Activated naive CD4-positive, alpha-beta T cell (primary cell): ENCODE measurements around the gene HTR6.
"Not testable (repeated sequence)": the region's sequence is repeated elsewhere in the genome, so short reads cannot be mapped to it uniquely, and the experiment has no call there.

Source experiments
- DNase-seq, 4 experiments: peaks; one replicate each; lab custom pipeline; 2025; lab: John Stamatoyannopoulos, UW

The HTR6 gene

DNA sequence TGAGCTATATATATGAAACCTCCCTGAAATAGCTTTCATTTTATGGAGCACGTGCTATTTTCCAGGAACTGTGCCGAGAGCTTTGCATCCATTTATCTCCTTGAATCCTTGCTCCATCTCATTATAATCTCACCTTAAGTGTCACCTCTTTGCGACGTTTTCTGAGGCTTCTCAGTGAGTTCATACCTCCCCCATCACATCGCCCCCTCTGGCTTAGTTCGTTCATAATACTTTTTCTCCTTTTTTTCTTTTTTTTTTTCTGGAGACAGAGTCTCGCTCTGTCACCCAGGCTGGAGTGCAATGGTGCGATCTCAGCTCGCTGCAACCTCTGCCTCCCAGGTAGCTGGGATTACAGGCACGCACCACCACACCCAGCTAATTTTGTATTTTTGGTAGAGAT lies 25.4 kb upstream of the HTR6 start:
- DNase-seq, result not testable (repeated sequence)

DNA sequence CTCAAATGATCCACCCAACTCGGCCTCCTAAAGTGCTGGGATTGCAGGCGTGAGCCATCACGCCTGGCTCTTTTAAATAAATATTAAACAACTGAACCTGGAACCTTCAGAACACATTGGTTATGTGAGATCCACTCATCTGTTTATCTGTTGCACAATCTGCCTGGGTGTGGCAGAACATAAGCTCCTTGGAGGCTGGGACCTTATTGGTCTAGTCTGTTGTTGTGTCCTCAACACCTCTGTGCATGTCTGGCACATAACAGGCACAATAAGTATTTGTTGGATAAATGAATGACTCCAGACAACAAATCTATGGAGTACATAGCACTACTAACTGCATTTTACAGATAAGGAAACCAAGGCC lies 24.7 kb upstream of the HTR6 start:
- no peak for DNase-seq

DNA sequence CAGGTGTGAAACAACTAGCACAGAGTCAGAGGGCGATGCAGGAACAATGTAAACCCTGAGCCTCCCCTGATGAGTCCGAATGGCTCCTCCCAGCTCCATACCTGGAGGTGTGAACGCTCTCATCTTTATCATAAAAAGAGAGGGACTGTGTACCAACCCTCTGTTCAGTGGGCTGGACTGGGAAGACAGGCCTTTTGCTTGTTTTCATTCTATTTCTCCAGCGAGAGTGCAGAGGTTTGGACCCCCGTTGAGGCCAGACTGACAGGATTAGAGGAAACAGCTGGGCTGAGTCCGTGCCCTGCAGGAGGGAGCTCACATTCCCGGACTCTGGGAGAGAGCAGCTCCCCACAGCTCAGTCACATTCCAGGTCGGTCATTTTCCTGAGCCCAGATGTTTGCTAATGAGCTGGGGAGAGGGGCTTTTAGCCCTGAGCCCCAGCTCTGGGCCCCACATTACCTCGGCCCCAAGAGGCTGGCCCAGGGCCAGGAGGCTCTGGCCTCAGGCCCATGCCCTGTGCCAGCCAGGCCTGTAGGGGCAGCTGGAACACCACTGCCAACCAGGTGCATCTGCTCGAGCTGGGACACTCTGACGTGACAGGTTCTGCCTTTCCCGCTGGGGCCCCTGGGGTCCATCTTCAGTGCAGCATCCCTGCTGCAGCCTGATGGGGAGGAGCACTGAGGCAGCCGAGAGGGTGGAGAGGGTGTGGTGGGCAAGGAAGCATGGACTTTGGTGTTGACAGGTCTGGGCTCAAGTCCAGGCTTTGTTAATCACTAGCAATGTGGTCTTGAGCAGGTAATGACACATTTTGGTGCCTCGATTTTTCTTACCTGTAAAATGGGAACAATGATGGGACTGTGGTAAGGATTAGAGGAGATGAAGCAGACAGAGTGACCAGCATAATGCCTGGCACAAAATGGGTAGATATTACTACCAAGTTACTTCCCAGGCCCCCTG lies 24.0 kb upstream of the HTR6 start:
- DNase-seq, result no peak

DNA sequence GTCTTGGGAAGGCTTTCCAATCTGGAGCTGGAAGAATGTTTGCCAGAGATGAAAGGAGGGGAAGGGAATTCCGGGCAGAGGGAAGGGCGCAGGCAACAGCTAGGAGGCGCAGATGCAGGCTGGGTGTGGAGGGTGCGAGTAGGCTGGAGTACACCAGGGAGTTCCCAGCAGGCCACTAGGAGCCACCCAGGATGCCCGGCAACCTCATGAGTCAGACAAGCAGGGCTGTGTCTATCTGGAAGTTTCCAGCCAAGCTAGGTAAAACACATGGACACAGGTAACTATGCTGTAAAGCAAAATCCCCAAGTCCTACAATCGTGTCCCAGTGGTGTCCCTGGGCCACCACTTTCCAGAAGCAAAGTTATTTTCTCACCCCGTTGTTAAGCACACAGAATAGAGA lies 21.6 kb upstream of the HTR6 start:
- no peak for DNase-seq

DNA sequence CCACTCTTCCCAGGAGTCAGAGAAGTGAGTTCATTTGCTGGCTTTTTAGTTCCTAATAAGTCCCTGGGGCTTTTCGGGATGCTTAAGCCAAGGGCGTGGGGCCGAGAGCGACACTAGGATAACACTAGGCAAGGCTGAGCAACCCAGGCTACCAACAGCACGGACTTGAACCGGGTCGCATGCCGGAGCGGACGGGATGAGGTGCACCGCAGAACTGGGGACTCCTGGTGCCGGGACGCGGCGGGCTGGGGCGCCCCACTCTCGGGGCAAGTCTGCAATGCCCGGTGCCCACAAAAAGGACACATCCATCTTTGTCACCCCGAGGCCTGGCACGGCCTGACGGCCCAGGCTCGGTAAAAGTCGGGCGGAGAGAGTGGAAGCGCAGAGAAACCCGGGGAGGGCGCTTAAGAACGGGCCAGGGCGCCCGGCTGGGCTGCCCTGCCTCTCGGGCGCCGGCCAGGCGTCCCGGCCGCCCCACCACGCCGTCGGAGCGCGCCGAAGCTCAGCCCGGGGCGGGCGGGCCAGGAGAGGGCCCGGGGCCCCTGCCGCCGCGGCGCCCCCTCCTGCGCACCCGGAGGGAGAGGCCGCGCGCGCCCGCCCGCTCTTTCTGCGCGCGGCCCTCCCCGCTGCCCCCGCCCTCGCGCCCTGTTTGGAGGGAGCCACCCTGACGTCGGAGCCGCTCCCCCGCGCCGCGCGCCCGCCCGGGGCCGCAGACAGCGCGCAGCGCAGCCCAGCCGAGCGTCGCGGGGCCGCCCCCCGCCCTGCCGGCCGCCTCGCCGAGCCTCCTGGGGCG lies 20.9 kb upstream of the HTR6 start, which contains the start of gene NBL1:
NBL1 (plus strand) TSS at position 710 of the 793 bp plus-strand sequence. CDS start 10,720 bp downstream, outside the sequence.
- peak in 3 of 4 experiments; percentile 30 to 71 (median 47) for DNase-seq

DNA sequence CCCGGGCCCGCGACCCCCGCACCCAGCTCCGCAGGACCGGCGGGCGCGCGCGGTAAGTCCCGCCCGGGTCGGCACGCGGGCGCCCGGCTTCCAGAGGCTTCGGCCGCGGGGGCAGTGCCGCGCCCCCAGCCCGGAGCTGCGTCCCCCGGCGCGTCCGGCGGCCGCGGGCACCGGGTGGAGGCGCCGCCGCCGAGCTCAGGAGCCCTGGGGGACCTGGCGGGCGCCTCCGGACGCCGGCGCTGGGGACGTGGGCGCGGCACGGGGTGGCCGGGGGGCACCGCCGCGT lies 20.3 kb upstream of the HTR6 start:
- DNase-seq, result no peak

DNA sequence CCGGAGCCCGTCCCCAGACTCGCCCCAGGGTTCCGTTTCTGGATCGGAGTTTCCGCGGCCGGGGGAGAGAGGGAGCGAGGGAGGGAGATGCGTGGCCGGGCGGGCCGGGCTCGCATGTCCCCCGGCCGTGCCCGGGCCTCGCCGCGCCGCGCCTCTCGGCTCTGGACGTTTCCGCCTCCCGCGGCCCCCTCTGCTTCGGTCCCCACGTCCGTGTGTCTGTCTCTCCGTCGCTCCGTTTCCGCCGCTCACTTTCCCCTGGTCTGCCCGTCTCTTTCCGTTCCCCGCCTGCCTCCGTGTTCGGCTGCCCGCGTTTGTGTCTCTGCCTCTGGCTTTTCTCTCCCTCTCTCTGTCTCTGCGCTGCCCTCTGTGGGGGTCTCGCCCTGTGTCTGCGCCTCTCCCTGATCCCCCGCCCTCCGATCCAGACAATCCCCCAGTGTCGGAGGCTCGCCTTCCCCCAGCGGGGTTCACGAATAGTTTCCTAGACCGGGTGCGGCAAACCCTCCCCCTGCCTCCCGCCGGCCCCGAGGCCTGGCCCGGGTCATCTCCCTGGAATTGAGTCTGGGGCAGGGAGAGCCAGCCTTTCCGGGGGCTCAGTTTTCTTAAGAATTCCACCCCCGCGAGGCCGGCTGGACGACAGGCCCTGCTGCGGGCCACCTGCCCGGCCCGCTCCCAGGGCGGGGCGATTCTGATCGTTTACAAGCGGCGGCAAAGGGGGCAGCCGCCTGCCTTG lies 19.8 kb upstream of the HTR6 start:
- DNase-seq, result peak in 3 of 4 experiments; percentile 22 to 35 (median 25)

DNA sequence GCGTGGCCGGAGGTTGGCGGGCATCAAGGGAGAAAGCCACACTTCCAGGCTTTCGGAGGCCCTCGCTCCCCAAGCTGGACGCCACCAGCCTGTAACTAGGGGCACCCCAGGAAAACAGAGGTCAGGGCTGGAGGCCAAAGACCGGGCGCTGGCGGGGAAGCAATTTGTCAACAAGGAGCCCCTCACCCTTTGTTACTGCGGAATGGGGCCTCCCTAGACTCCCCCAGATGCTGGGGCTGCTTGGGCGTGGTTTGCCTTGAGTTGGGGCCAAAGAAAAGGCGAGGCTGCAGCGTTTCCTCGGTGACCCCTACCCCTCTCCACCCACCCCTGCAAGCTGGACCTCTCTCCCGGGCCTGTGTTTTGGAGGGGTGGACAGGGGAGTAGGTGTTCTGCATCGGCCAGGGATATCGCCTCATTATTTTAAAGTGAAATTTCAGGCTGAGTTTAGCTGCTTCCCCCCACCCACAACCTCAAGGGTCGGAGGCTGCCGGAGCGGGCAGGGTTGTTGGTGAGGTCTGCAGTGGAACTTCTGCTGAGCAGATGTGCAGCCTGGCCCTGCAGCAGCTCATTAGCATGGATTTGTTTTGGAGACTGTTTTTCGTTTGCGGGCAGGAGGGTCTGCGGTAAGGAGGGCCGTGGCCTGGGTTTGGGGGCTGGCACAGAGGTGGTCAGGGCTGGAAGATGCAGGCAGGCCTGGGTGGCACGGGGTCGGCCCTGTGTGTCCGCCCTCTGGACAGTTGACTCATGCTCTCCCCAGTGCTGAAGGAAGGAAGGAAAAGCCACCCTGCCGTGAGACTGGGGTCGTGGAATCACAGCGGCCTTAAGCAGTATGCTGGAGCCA lies 19.0 kb upstream of the HTR6 start:
- no peak for DNase-seq

DNA sequence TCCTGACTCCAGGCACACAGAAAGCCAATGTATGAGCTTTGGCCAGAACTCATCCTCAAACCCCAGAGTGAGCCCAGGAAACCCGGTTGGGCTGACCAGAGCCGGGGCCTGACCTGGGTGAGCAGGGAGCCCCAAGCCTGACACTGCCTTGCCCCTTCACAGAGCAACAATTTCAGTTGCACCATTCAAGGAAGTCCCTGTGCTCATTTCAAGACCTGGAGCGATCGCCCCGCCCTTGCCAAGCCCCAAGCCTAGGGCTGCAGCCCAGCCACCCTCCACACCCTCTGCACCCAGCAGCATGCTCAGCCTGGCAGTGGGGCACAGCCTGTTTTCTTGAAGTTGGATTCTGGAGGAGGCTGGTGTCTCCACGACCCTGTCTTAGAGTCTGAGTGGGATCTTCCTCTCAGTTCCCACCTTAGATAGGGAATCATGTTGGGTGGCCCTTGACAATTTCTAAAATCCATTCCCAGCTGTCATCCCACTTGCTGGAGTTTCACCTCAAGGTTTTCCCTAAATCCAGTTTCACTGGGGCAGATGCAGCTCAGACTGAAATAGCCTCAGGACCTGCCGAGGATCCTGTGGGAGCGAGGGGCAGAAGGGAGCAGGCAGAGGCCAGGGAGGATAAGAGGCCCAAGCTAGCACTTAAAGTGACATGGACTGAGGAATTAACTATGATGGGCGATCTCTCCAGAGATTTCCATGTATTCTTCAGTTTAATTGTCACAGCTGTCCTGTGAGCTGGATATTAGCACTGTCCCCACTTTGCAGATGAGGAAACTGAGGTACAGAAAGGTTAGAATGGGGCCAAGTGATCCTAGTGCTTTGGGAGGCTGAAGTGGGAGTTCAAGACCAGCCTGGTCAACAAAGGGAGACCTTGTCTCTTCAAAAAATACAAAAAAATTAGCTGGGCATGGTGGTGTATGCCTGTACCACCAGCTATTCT lies 18.0 kb upstream of the HTR6 start:
- DNase-seq, result no peak

DNA sequence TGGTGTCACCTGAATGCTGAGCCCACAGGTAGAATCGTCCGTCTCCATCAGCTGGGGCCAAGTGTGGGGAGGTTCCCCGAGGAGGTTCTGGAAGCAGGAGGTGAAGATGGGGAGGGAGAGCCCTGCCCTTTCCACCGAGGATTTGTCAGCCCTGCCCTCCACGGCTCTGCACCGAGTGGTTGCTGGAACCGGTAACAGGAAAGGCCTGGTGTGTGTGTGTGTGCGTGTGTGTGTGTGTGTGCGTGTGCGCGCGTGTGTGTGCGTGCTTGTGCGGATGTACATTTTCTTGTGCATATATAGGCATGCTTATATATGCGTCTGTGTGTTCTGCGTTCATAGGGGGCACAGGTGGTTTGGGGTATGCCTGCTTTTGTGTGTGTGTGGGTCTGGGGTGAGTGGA lies 17.0 kb upstream of the HTR6 start:
- peak in 1 of 4 experiments; percentile 41 for DNase-seq

DNA sequence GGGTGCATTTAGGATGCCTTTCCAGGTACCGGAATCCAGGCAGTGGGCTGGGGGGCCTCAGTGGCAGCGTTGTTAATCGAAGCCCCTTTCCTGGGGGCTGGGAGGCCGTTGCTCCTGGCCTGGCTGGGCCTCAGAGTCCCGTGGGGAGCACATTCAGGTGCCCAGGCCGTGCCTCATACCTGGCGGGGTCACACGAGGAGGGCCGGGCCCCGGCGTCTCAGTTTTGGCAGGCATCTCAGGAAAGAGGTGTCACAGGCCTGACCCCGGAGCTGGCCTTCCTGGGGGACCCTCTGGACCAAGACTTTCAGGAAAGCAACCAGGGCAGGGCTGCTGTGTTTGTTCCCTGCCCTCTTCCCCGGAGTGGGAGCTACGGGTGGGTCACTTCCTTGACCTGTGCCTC lies 16.4 kb upstream of the HTR6 start:
- DNase-seq, result no peak

DNA sequence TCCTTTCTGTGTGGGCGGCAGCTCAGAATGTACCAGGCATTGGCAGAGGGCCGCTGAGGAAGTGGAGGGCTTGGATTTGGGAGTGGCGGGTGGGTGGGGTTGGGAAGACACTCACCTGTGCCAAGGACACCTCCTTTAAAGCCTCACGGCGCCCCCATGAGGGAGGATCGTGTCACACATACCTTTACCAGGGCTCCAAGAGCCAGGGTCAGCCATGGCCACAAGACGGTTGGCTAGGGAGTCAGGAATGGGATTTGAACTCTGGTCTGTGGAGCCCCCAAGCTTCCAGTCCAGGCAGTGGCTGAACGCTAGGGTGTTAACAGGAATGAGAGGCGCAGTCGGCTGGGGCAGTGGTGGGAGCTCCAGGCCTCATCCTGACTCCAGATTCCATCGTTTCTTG lies 16.0 kb upstream of the HTR6 start:
- DNase-seq, result no peak

DNA sequence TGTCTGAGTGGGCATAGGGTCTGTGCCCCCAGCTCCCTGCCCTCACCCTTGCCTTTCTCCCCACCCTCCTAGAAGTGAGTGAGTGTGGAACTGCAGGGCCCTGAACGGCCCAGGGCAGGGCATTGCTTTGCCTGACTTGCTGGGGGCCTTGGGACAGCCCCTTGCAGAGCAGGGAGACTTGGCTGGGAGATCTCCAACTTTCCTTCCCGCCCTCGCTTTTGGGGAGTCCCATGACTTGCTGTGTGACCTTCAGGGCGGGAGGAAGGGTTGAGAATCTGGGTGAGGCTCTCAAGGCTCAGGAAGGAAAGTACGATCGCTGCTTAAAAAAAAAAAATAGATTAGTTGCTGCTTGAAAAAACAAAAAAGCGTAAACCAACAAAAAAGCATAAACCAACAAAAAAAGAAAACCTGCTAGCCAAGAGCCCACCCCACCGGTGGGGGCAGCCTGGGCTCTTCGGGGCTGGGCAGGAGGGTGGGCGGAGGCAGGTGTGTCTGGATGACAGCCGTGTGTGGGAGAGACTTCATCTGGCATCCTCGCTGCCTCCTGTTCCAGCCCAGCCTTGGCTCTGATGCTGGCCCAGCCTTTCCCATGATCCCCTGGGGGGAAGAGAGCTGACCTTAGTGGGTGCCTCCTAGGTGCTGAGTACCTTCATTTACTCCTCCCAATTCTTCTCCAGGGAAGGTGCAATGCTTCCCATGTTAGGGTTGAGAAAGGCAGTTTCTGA lies 14.1 kb upstream of the HTR6 start:
- no peak for DNase-seq

DNA sequence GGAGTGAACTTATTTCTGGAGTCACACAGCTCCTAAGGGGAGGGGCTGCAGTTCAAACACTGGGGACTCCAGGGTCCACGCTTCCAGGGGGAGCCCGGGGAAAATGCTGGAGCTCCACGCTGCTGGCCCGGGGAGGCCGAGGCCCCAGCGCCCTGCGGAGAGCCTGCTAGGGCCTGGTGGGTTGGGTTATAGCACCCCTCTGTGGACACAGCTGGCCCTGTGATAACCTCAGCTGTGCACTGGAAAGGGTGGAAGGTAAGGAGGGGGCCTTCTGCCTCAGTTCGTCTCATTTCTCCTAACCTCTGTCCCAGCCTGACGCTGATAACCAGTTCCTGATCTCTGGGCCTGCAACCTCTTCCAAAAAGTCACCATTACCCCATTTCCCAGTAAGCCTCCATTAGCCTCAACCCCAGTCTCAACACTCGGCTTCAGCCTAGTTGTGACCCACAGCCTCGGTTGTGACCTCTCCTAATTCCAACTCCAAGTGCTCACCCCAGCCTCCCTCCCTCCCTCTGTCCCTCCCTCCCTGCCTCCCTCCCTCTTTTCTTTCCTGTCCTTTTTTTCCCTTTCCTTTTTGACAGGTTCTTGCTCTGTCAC lies 13.4 kb upstream of the HTR6 start:
- DNase-seq, result peak in 2 of 4 experiments; percentile 17 to 28

DNA sequence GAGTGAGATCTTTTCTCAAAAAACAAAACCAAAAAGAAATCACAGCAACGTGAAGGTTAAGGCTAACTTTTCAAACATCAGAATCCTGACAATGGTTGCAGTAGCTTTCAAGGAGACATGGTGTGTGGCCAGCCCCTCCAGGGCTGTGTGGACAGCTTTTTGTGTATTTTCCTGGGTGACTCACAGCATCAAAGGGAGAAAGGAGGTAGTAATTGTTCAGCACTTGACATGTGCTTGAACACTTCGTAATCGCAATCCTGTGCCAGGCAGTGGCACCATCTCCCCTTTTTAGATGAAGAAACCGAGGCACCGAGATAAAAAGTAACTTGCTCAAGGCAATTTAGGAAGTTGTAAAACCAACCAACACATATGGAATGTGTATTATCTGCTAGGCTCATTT lies 10.3 kb upstream of the HTR6 start:
- DNase-seq, result no peak

DNA sequence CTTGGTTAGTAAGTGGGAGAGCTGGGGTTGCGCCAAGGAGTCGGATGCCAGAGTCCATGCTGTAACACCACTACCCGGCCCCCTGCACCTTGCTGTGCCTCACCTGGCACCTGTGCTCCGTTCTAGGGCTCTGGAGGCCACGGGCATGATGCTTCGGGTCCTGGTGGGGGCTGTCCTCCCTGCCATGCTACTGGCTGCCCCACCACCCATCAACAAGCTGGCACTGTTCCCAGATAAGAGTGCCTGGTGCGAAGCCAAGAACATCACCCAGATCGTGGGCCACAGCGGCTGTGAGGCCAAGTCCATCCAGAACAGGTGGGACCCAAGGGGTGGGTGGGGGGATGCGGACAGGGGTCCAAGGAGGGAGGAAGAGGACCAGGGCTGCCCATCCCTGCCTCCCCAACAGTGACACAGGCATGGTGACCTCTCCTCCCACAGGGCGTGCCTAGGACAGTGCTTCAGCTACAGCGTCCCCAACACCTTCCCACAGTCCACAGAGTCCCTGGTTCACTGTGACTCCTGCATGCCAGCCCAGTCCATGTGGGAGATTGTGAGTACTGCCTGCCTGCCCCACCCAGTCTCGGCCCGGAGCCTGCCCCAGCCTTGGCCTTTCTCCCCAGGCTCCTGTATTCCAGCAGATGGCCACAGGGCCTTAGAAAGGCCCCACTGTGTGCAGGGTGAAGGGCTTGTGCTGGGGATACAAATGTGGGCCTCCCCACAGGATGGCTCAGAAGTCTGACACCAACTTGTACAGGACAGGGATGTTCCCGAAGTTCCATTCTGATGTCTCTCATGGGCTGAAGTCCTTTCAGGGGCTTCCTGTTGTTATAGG lies 9.6 kb upstream of the HTR6 start:
- no peak for DNase-seq

DNA sequence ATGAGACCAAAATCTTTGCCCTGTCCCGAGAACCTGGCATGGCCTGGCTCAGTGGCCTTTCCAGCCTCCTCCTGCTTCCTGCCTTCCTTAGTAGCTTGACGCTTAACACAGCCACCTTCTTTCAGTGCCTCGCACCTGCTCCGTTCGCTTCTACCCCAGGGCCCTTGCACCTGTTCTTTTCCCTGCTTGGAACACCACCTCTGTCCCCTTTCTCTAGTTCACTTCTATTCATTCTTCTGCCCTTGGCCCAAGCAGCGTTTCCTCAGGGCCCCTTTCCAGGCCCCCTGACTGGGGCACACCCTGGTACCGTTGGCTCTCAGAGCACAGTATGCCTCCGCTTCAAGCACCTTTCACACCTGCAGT lies 9.0 kb upstream of the HTR6 start:
- no peak for DNase-seq

DNA sequence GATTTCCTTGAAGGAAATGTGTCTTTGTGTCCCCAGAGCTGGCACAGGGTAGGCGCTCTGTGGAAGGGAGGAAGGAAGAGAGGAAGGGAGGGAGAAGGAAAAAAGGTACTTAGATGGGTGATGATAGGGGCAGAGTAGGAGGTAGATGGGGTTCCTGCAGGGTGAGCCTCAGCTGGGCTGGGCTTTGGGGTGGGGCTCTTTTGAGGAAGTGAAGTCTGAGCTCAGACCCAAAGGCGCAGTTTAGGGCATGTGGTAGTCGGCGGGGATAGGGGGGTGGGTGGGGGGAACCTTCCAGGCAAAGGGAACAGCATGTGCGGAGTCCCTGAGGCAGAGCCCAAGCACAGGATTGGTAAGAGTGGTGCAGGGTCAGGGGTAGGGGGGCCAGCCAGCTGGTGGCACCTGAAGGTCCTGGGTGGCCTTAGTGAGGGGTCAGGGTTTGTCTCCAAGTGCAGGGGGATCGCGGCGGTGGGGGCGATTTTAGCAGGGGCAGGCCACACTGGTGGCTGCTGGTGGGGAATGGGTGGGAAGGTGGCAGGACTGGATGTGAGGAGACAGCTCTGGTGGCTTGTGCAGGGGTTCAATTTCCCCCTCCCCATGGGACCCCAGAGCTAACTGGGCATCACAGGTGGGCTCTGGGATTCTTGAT lies 8.4 kb upstream of the HTR6 start:
- no peak for DNase-seq
